Spleen (tissue), 7 donors: ENCODE results near the gene C11orf91.

Source experiments
- POLR2A ChIP-seq, 3 donors: fragments of 450-650 bp; IDR thresholded peaks; one replicate each; pipeline ENCODE4 v1.5.1; 2017; ENCODE audit warnings: antibody characterized with exemption in 3 of 3, mild to moderate bottlenecking in 1 of 3
- POLR2AphosphoS5 ChIP-seq, 3 donors: sonication (generic); formaldehyde crosslinking; IDR thresholded peaks; one replicate each; pipeline ENCODE4 v1.5.1; 2017; ENCODE audit warnings: antibody characterized with exemption in 3 of 3
- TF ChIP-seq, protein P1 (sequence below), 11 experiments: fragments of 200-600 bp in 7 of 11; fragments of 450-650 bp in 4 of 11; sonication (generic) in 4 of 11; IDR thresholded peaks in 8 of 11; conservative IDR thresholded peaks in 3 of 11; 1 replicate in 7 of 11; 2 replicates in 4 of 11; pipeline versions ENCODE4 v1.4.0 to v1.8.0; 2016 to 2021; ENCODE audit warnings: antibody characterized with exemption in 11 of 11, inconsistent platforms in 4 of 11, mild to moderate bottlenecking in 1 of 11
- donor health status: DM: no; HTN: no; CAD: no; lungs with moderate emphysema.
- donor health status: DM: no; HTN: no; CAD: no.
- donor health status: DM: no; HTN: no; CAD: no.

DNA sequence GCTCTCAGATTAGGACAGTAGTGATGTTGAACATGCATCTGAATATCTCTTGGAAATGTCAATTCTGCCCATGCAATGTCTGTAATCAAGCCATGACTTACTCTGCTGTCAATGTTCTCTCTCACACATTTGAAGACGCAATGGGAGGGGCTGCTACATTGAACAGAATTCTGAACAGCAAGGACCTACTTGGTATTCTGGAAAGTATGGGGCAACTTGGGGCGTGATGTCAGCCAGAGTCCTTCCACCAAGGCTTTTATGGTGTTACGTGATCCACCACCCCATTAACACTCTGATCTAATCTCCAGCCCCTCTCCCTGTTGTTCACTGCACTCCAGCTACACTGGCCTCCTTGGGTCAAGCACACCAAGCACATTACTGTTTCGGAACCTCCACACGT is 42.7 kb upstream of the C11orf91 start:
- TF ChIP-seq POLR2A (IDR thresholded peaks at IDR 0.05) (no peak), POLR2AphosphoS5 (IDR thresholded peaks at IDR 0.05) (no peak)
- TF ChIP-seq, protein P1, sequence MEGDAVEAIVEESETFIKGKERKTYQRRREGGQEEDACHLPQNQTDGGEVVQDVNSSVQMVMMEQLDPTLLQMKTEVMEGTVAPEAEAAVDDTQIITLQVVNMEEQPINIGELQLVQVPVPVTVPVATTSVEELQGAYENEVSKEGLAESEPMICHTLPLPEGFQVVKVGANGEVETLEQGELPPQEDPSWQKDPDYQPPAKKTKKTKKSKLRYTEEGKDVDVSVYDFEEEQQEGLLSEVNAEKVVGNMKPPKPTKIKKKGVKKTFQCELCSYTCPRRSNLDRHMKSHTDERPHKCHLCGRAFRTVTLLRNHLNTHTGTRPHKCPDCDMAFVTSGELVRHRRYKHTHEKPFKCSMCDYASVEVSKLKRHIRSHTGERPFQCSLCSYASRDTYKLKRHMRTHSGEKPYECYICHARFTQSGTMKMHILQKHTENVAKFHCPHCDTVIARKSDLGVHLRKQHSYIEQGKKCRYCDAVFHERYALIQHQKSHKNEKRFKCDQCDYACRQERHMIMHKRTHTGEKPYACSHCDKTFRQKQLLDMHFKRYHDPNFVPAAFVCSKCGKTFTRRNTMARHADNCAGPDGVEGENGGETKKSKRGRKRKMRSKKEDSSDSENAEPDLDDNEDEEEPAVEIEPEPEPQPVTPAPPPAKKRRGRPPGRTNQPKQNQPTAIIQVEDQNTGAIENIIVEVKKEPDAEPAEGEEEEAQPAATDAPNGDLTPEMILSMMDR (IDR thresholded peaks at IDR 0.05 in 8 of 11, conservative IDR thresholded peaks at IDR 0.05 in 3 of 11): no peak
